OCI-LY3 (cell line): ENCODE results near the gene MDGA2.

Experiments
- H2AFZ ChIP-seq: fragments of 200-600, 300-600 bp; shearing (Covaris generic); 2 replicates; pipeline ENCODE4 v1.6.0; 2014; ENCODE audit warnings: antibody characterized with exemption, low read depth, low read length
- H3K27ac ChIP-seq: fragments of 200-600, 300-600 bp; sonication (generic); 2 replicates; pipeline ENCODE4 v1.5.1; 2014; ENCODE audit warnings: mild to moderate bottlenecking, low read length, moderate library complexity, mixed read lengths
- H3K27me3 ChIP-seq: fragments of 200-600, 300-600 bp; sonication (generic); 2 replicates; pipeline ENCODE4 v1.6.1; 2014; ENCODE audit warnings: low read depth, low read length, mixed read lengths
- H3K36me3 ChIP-seq: fragments of 200-600, 300-600 bp; sonication (generic); replicated peaks from 2 replicates; pipeline ENCODE3; 2014; ENCODE audit warnings: low read depth, low read length, mixed read lengths
- H3K4me1 ChIP-seq: fragments of 300-600, 200-600 bp; sonication (generic); 2 replicates; pipeline ENCODE4 v1.6.1; 2014; ENCODE audit warnings: low read length, mixed read lengths
- H3K4me2 ChIP-seq: fragments of 200-600, 300-600 bp; sonication (generic); 2 replicates; pipeline ENCODE4 v1.6.1; 2014; ENCODE audit warnings: low read length, mixed read lengths
- H3K4me3 ChIP-seq: fragments of 300-600, 200-600 bp; sonication (generic); 2 replicates; pipeline ENCODE4 v1.5.1; 2014; ENCODE audit warnings: antibody characterized with exemption, mild to moderate bottlenecking, low read length, moderate library complexity
- H3K79me2 ChIP-seq: fragments of 300-600, 200-600 bp; shearing (Covaris generic); 2 replicates; pipeline ENCODE4 v1.6.1; 2014; ENCODE audit warnings: mild to moderate bottlenecking, low read length, mixed read lengths
- H3K9ac ChIP-seq: fragments of 300-600, 200-600 bp; shearing (Covaris generic); 2 replicates; pipeline ENCODE4 v1.6.0; 2014; ENCODE audit warnings: mild to moderate bottlenecking, low read length, moderate library complexity
- H3K9me3 ChIP-seq: fragments of 200-600, 300-600 bp; shearing (Covaris generic); 2 replicates; pipeline ENCODE4 v1.6.1; 2014; ENCODE audit warnings: low read length, mixed read lengths; ENCODE audit not compliant: insufficient read depth
- H4K20me1 ChIP-seq: fragments of 200-600, 300-600 bp; sonication (generic); 2 replicates; pipeline ENCODE4 v1.6.1; 2016; ENCODE audit warnings: low read length, mixed read lengths; ENCODE audit not compliant: insufficient read depth
- CTCF ChIP-seq: fragments of 200-600, 300-600 bp; sonication (generic); IDR thresholded peaks from 2 replicates; pipeline ENCODE4 v1.5.1; 2014; ENCODE audit warnings: antibody characterized with exemption, low read length, low read depth
- EZH2phosphoT487 ChIP-seq: fragments of 200-600 bp; shearing (Covaris generic); IDR thresholded peaks from 2 replicates; pipeline ENCODE4 v1.6.1; 2018; ENCODE audit warnings: antibody characterized with exemption, mixed run types, low read depth

The MDGA2 gene

DNA sequence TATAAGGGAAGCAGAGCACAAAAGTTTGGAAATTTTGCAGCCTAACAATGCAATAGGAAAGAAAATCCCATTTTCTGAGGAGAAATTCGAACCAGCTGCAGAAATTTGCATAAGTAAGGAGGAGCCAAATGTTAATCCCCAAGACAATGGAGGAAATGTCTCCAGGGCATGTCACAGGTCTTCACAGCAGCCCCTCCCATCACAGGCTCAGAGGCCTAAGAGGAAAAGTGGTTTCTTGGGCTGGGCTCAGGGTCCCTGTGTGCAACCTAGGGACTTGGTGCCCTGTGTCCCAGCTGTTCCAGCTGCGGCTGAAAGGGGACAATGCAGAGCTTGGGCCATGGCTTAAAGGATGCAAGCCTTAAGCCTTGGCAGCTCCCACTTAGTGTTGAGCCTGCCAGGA lies 190.0 kb downstream of the MDGA2 start:
- H4K20me1 ChIP-seq, result no peaks in the 10 kb centered on the region
- no peak overlapping the region for H3K4me3 ChIP-seq
- H3K27ac ChIP-seq, result no peak overlapping the region
- TF ChIP-seq CTCF (no peak), EZH2phosphoT487 (no peak)
- 0 out of 2 replicates have a peak, but pooled peaks cover 4% of the 10 kb centered on the region for H3K4me1 ChIP-seq
- no peaks in the 10 kb centered on the region for H3K36me3 ChIP-seq
- no peak overlapping the region for H3K4me2 ChIP-seq
- H3K79me2 ChIP-seq, result no peaks in the 10 kb centered on the region
- no peaks in the 10 kb centered on the region for H3K9me3 ChIP-seq
- H2AFZ ChIP-seq, result no peak overlapping the region
- H3K27me3 ChIP-seq, result no peaks in the 10 kb centered on the region
- H3K9ac ChIP-seq, result no peak overlapping the region

GRCh38 chr14:47483449-47483848 lies 192.0 kb downstream of the MDGA2 start:
- no peaks in the 10 kb centered on the region for H3K36me3 ChIP-seq
- H3K4me2 ChIP-seq, result no peak overlapping the region
- H2AFZ ChIP-seq, result no peak overlapping the region
- no peak overlapping the region for H3K4me3 ChIP-seq
- TF ChIP-seq EZH2phosphoT487, result no peak
- TF ChIP-seq CTCF, result no peak
- H4K20me1 ChIP-seq, result no peaks in the 10 kb centered on the region
- H3K9ac ChIP-seq, result no peak overlapping the region
- H3K4me1 ChIP-seq, result no peaks in the 10 kb centered on the region
- no peaks in the 10 kb centered on the region for H3K9me3 ChIP-seq
- no peaks in the 10 kb centered on the region for H3K27me3 ChIP-seq
- H3K27ac ChIP-seq, result no peak overlapping the region
- H3K79me2 ChIP-seq, result no peaks in the 10 kb centered on the region

DNA sequence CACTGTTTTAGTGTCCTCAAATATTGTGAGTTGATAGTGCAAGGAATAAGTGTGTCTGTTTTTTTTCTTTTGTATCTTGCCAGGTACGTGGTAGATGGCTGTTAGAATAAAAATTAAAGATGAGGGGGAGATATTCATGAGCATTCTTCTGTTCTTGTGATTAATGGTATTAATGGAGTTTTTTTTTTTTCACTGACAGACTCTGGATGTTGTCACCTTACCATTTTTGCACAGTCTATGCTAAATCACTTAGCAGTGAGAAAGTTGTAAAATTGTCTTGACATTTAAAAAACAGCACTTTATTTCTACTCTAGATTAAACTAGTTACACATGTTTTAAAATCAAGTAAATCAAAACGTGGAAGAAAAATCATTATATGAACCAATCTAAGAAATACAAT lies 204.3 kb downstream of the MDGA2 start:
- H3K9ac ChIP-seq, result no peak overlapping the region
- no peaks in the 10 kb centered on the region for H4K20me1 ChIP-seq
- H3K9me3 ChIP-seq, result no peaks in the 10 kb centered on the region
- no peak overlapping the region for H3K4me3 ChIP-seq
- H3K36me3 ChIP-seq, result no peaks in the 10 kb centered on the region
- TF ChIP-seq CTCF, result no peak
- no peak for TF ChIP-seq EZH2phosphoT487
- H3K4me2 ChIP-seq, result no peak overlapping the region
- H3K27ac ChIP-seq, result no peak overlapping the region
- H3K27me3 ChIP-seq, result no peaks in the 10 kb centered on the region
- H2AFZ ChIP-seq, result no peak overlapping the region
- H3K79me2 ChIP-seq, result no peaks in the 10 kb centered on the region
- H3K4me1 ChIP-seq, result no peaks in the 10 kb centered on the region

- no peak overlapping the region for H3K27ac ChIP-seq
- no peaks in the 10 kb centered on the region for H3K36me3 ChIP-seq
- no peak overlapping the region for H3K4me2 ChIP-seq
- no peak for TF ChIP-seq CTCF
- no peak for TF ChIP-seq EZH2phosphoT487
- H3K9me3 ChIP-seq, result no peaks in the 10 kb centered on the region
- H3K9ac ChIP-seq, result no peak overlapping the region
- H3K4me1 ChIP-seq, result no peaks in the 10 kb centered on the region
- H3K4me3 ChIP-seq, result no peak overlapping the region
- no peaks in the 10 kb centered on the region for H4K20me1 ChIP-seq
- H3K27me3 ChIP-seq, result no peaks in the 10 kb centered on the region
- no peak overlapping the region for H2AFZ ChIP-seq
- no peaks in the 10 kb centered on the region for H3K79me2 ChIP-seq
These were observed 208.5 kb downstream of the MDGA2 start for GRCh38 chr14:47466916-47467315.
